KOPT-K1 (cell line): Measurements from ENCODE around the gene ST3GAL2.

Experiments used
- H3K27ac ChIP-seq: fragments of 200-600 bp; sonication (generic); 2 replicates; pipeline ENCODE4 v1.5.1; 2016; ENCODE audit warnings: antibody characterized with exemption, mild to moderate bottlenecking, low read depth, low read length; ENCODE audit not compliant: poor library complexity, severe bottlenecking
- H3K36me3 ChIP-seq: fragments of 200-600 bp; sonication (generic); 2 replicates; pipeline ENCODE4 v1.5.1; 2017; ENCODE audit warnings: antibody characterized with exemption, mild to moderate bottlenecking, low read length, moderate library complexity; ENCODE audit not compliant: insufficient read depth
- H3K9me3 ChIP-seq: fragments of 200-600 bp; sonication (generic); 2 replicates; pipeline ENCODE4 v1.5.1; 2017; ENCODE audit warnings: antibody characterized with exemption, low read length, mild to moderate bottlenecking; ENCODE audit not compliant: insufficient read depth, poor library complexity, severe bottlenecking

The ST3GAL2 gene, protein sequence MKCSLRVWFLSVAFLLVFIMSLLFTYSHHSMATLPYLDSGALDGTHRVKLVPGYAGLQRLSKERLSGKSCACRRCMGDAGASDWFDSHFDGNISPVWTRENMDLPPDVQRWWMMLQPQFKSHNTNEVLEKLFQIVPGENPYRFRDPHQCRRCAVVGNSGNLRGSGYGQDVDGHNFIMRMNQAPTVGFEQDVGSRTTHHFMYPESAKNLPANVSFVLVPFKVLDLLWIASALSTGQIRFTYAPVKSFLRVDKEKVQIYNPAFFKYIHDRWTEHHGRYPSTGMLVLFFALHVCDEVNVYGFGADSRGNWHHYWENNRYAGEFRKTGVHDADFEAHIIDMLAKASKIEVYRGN

DNA sequence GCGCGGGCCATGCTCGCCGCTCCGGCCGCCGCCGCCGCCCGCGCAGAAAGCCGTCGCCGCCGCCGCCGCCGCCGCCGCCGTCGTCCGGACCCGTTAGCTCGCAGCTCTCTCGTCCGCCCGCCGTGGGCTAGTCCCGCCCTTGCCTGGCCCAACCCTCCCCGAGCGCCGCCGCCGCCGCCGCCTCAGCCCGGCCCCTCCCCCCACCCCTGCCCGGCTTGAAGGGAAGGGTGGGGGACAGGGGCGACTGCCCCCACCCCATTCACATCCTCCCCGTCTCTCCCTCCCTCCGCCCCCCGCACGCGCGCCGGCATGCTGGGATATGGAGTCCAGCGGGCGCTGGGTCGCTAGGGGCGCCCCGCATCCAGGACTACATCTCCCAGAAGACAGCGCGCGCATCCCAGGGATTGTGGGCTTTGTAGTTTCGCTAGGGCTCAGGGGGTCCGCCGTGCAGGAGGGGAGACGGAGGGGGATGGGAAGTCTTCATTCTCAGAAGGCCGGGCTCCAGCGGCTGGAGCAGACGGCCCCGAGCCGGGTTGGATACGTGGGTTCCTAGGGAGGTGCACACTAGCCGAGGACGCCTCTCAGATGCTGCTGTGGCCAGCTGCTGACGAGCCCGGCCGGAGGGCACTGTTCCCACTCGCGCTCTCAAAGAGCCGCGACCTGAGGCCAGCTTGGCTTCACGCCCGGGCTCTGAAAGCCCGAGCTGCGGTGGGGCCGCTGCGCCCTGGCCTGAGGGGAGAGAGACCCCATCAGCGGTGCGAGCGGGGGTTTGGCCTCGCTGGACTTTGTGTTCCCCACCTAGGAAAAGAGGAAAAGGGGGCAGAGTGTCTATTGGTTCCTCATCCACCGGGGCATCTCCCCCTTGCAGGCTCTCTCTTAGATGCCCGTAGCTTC lies at the start of gene ST3GAL2:
Gene ST3GAL2, minus strand, starts transcription at position 132 of the 894 bp plus-strand sequence. CDS start 40,570 bp downstream, outside the sequence.
- Histone ChIP-seq H3K27ac (peak within 1 kb of the TSS; percentile 74), H3K9me3 (no peaks in the 10 kb centered on the region), H3K36me3 (peaks cover 8% of the 10 kb centered on the region; the same call in 1 of the 2 replicates)

DNA sequence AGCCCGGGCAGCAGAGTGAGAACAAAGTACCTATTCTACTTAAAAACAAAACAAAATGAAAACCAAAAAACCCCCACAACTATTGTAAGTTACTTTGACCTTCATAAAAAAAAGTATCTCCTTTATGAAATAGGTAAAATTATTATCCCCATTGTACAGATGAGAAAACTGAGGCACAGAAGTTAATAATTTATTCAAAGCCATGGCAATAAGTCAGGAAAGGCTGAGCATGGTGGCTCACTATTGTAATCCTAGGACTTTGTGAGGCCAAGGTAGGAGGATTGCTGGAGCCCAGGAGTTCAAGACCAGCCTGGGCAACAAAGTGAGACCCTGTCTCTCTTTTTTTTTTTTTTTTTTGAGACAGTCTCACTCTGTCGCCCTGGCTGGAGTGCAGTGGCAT lies 46.0 kb upstream of the ST3GAL2 start:
- no peak overlapping the region for H3K27ac ChIP-seq
- H3K9me3 ChIP-seq: no peaks in the 10 kb centered on the region
- peaks cover 51% of the 10 kb centered on the region for H3K36me3 ChIP-seq

DNA sequence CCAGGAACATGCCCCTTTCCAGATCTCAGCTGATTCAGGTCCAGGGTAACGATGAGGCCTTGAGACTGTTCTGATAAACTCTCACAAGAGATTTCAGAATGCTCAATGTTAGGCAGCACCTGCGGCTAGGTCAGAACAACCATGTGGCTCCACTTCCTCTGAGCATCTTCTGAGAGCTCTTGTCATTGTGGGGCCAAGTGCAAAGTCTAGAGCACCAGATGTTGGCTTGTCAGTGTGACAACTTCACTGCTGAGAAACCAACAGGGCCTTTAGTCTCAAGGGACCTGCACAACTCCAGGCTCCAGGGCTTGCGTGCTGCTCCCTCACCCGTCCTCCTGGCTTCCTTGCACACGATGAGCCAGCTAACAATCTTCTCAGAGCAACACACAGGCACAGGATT lies 44.5 kb upstream of the ST3GAL2 start:
- H3K27ac ChIP-seq: no peak overlapping the region
- peaks cover 60% of the 10 kb centered on the region for H3K36me3 ChIP-seq

DNA sequence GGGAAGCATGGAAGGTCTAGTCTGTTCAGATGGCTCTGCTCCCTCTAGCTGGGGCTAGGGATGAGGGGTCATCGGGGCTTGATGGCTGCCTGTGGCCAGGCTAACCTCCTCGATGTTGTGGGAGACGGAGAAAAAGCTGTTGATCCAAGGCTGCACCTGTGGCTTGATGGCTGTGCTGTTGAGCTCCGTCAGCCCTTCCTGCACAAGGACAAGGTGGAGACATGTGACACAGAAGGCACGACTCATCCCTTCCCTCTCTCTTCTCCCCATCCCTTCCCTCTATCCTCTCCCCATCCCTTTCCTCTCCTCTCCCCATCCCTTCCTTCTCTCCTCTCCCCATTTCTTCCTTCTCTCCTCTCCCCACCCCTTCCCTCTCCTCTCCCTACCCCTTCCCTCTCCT lies 43.7 kb upstream of the ST3GAL2 start:
- H3K27ac ChIP-seq: no peak overlapping the region
- peaks cover 60% of the 10 kb centered on the region for H3K36me3 ChIP-seq
- no peaks in the 10 kb centered on the region for H3K9me3 ChIP-seq

More for the DNA sequence above, 44.5 kb upstream of the ST3GAL2 start:
- no peaks in the 10 kb centered on the region for H3K9me3 ChIP-seq

DNA sequence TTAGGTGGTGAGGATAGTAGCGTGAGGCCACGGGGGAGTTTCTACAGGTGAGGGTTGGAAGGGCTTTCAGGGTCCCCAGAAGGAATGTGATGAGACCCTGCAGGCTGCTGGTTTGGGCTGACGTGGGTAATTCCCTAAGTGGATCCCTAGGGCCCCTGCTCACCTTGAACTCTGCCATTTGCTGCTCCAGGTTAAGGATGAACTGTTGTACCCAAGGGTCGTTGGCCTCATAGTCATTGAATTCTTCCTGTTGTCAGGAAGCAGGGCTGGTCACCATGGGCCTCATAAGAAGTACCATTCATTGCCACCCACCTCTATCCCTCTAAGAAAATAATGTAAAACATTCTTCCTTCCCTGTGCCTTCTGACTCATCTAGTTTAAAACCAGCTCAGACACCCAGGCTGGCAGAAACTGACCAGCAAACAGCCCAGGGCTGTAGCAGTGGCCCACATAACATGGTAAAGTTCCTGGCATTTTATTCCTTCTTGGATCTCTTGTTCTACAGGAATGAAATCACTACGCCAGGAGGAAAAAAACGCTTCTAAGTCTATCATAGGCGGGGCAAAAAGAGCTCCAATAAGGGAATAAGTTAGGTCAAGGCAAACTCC lies 43.1 kb upstream of the ST3GAL2 start:
- H3K27ac ChIP-seq: no peak overlapping the region
- H3K36me3 ChIP-seq: peaks cover 60% of the 10 kb centered on the region
- H3K9me3 ChIP-seq: no peaks in the 10 kb centered on the region

DNA sequence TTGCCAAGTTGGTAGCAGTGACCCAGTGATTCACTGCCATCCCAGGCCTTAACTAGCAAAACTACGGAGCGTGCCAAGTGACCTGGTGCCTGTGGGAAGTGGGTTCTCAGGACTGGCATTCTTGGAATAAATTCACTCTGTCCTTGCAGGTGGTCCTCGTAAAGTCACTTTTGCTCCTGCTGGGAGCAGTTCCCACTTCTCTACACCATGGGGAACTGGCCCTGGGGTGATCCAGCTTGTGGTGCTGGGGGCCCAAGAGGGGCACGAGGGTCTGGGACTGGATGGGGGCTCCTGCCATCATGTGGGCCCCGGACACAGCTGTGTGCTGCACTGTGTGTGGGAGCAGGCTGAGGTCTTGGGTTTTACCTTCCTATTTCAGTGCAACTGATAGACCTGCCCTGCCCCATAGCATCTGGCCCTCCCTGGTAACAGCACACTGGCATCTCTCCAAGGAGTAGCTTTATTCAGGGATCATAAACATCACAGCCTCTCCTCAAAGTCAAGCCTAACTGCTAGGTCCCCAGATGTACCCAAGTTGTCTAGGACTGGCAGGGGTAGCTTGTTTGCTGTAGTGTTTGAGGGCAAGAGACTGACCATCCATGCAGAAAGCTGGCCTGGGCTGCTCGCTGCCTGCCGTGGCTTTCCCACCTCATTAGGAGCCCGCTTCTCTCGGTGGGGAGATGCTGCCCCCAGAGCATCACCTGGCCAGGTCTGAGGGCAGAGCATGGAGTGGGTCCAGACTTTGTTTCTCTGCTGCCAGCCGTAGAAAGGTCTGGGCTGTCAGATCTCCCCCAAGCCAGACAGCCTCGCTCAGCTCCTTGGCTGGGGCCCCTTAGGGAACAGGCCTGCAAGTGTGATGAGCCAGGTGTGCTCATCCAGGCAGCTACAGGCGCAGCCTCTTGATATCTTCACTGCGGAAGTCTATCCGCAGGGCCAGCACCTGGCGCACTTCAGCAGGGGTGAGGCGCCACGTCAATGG lies 41.5 kb upstream of the ST3GAL2 start:
- Histone ChIP-seq H3K9me3 (no peaks in the 10 kb centered on the region), H3K27ac (no peak overlapping the region), H3K36me3 (peaks cover 54% of the 10 kb centered on the region)

DNA sequence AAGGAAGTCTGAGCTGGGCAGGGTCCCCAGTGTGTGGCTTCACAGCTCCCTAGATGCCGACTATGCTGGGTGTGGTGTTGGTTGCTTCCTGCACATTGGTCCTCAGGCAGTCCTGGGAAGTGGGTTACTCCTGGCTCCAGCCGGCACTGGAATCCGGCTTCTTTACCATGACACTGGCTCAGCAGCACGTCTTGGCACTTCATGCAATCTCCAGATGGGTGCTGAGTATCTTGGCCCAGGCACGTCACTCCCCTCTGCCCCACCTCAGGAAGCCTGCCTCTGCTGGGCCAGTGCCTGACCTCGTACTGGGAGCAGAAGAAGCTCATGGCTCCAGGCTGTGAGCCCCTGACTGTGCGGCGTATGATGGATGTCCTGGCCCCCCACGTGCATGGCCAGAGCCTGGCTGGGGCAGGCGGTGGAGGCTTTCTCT lies 40.0 kb upstream of the ST3GAL2 start:
- Histone ChIP-seq H3K27ac (no peak overlapping the region), H3K36me3 (peaks cover 52% of the 10 kb centered on the region), H3K9me3 (no peaks in the 10 kb centered on the region)

DNA sequence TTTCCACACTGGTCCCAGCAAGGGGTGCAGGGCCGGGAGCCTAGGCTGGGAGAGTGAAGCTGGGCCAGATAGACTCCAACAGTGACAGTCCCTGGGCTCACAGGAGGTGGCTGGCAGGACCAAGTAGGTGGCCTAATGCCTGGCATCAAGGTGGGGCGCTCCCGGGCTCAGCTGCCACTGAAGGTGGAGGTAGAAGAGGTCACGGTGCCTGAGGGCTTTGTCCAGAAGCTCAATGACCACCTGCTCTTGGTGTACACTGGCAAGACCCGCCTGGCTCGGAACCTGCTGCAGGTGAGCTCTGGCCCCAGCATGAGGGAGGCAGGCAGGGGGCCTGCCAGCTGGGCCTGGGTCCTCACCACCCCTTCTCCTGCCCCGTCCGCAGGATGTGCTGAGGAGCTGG lies 39.3 kb upstream of the ST3GAL2 start:
- H3K9me3 ChIP-seq: no peaks in the 10 kb centered on the region
- no peak overlapping the region for H3K27ac ChIP-seq
- H3K36me3 ChIP-seq: peaks cover 44% of the 10 kb centered on the region

DNA sequence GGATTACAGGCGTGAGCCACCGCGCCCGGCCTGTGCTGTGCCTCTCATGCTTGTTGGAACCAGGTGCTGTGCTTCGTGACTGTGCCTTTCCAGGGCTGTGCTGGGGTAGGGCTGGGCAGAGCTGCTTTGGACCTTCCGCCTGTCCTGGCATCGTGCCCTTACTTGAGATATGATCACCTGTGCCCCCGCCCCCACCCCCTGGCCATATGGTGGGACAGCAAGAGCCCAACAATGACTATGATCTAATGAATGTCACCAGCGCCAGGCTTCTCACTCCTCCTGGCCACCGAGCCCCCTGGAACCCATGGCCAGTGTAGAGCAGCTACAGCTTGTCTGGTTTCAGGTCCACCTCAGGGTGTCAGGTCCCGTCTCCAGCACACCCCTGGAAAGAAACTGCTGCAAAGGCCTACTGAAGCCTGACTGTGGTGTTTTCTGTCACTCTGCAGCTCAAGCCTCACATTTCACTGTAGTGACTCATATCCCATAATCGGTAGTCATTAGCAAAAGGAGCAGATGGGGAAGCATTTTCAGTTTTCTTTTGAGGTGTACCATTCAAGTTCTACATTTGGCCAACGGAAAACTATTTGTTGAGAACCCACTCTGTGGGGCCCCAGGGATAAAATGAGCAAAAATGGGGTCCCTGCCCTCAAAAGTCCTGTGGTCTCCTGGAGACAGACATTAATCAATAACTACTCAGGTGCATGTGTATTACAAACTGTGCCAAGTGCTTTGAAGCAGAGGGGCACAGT lies 37.5 kb upstream of the ST3GAL2 start:
- Histone ChIP-seq H3K36me3 (peaks cover 29% of the 10 kb centered on the region), H3K27ac (no peak overlapping the region), H3K9me3 (no peaks in the 10 kb centered on the region)

DNA sequence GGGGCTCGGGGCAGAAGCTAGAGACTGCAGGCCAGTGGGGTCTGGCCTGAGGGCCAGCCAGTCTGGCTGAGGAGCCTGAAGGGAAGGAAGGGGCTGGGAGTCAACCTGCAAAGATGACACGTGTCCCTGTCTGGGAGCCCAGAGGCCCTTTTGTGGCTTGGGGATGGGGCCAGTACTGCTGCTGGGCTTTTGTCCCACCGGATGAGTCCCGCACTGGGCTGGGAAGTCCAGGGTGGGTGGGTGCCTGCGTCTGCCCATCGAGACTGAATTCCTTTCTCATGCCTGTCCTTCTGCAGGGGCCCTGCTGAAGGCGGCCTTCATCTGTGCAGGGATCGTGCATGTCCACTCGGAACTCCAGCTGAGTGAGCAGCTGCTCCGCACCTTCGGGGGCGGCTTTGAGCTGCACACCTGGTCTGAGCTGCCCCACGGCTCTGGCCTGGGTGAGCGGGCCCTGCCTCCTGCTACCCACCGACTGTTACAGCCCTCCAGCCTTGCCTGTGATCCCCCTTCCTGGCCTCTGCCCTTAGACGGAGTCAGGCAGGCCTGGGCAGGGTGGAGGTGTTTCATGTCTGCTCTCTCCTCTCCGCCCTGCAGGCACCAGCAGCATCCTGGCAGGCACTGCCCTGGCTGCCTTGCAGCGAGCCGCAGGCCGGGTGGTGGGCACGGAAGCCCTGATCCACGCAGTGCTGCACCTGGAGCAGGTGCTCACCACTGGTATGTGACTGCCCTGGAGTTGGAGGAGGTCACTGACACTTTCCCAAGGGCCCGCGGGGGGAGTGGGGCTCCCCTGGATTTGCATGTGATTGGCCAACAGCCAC lies 36.4 kb upstream of the ST3GAL2 start:
- Histone ChIP-seq H3K9me3 (no peaks in the 10 kb centered on the region), H3K36me3 (peaks cover 18% of the 10 kb centered on the region), H3K27ac (no peak overlapping the region)

DNA sequence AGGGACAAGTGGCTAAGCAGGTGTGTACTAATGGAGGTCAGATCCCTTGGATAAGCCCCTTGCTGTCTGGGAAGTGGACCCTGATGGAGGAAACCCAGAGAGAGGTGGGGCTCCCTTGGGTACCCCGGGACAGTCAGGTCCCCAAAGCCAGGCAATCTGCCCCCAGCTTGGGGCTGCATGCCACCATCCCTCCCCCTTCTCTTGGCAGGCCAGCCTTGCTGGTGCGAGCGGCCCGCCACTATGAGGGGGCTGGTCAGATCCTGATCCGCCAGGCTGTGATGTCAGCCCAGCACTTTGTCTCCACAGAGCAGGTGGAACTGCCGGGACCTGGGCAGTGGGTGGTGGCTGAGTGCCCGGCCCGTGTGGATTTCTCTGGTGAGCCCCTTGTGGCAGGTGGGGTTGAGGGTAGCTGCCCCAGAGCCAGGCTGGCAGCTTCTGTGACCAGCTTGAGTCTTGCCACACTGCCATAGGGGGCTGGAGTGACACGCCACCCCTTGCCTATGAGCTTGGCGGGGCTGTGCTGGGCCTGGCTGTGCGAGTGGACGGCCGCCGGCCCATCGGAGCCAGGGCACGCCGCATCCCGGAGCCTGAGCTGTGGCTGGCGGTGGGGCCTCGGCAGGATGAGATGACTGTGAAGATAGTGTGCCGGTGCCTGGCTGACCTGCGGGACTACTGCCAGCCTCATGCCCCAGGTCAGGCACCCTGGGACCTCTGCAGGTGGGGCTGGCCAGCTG lies 35.6 kb upstream of the ST3GAL2 start:
- Histone ChIP-seq H3K9me3 (no peaks in the 10 kb centered on the region), H3K27ac (no peak overlapping the region), H3K36me3 (peaks cover 10% of the 10 kb centered on the region)

DNA sequence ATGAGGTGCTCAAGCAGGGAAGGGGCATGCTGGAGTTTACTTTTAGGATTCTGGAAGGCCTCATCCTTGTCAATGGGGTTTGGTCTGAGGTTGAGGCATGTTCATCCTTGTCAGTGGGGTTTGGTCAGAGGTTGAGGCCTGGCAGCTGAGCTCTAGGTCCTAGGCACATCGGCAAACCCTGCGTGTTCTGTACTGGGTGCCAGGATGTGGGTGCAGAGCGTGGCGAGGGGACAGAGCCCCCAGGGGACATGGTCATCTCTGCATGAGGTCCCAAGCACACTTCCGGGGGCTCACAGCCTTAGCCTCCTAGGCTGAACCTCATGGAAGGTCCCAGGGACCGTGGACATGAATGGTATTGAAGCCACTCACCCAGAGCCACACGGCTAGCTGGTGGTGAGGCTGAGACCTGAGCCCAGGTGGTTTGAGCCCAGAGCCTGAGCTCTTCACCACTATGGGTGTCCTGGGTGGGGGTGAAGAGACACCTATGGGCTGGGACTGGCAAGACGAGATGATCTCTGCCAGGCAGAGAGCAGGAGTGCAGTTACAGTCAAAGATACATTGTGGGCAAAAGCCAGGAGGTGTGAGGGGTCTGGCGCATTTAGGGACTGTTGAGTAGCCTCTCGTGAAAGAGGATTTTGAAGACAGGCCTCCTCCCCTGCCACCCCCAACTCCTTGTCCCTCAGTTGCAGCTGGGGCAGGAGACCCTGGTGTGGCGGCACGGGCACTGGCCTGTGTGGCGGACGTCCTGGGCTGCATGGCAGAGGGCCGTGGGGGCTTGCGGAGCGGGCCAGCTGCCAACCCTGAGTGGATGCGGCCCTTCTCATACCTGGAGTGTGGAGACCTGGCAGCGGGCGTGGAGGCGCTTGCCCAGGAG lies 34.8 kb upstream of the ST3GAL2 start:
- Histone ChIP-seq H3K36me3 (peaks cover 2% of the 10 kb centered on the region; the same call in 1 of the 2 replicates), H3K9me3 (no peaks in the 10 kb centered on the region), H3K27ac (no peak overlapping the region)
